ENCODE data around the gene ST8SIA5. TPM values are rescaled to one million over a fixed set of nuclear protein-coding genes. Genes with fewer than 3 reads are reported as not detected.

The ST8SIA5 gene
- total and polyA plus RNA-seq, 8 donors, result 0.09 to 0.43 (median 0.27) TPM

- no peak overlapping the region for H3K27ac ChIP-seq
- no peaks in the 10 kb centered on the region for H3K36me3 ChIP-seq
- no peak for TF ChIP-seq CTCF (IDR thresholded peaks at IDR 0.05)
- no peaks in the 10 kb centered on the region for H3K27me3 ChIP-seq
- intact Hi-C loops (cut with DNase I), result no loop called here
- no peaks in the 10 kb centered on the region for H3K4me1 ChIP-seq
- DNase-seq (no peak), ATAC-seq (no peak)
- H3K4me3 ChIP-seq, result no peak overlapping the region
- no peaks in the 10 kb centered on the region for H3K9me3 ChIP-seq
Observed at GRCh38 chr18:46668694-46669093, 88.2 kb downstream of the ST8SIA5 start.

- Histone ChIP-seq H3K4me3 (no peak overlapping the region), H3K27me3 (no peaks in the 10 kb centered on the region), H3K27ac (no peak overlapping the region), H3K36me3 (no peaks in the 10 kb centered on the region), H3K9me3 (no peaks in the 10 kb centered on the region), H3K4me1 (no peaks in the 10 kb centered on the region)
- ATAC-seq, result no peak
- intact Hi-C loops (cut with DNase I), result no loop called here
- no peak for DNase-seq
- TF ChIP-seq CTCF (IDR thresholded peaks at IDR 0.05), result no peak
Observed at GRCh38 chr18:46668135-46668534, 88.7 kb downstream of the ST8SIA5 start.

- intact Hi-C loops (cut with DNase I), result no loop called here
Observed at GRCh38 chr18:46663539-46663938, 93.3 kb downstream of the ST8SIA5 start.

GRCh38 chr18:46660957-46661749 is 95.7 kb downstream of the ST8SIA5 start:
- Histone ChIP-seq H3K36me3 (no peaks in the 10 kb centered on the region), H3K4me3 (no peak overlapping the region), H3K9me3 (no peaks in the 10 kb centered on the region), H3K27ac (no peak overlapping the region), H3K27me3 (no peaks in the 10 kb centered on the region), H3K4me1 (no peaks in the 10 kb centered on the region)
- DNase-seq, result no peak
- TF ChIP-seq CTCF (IDR thresholded peaks at IDR 0.05), result no peak
- intact Hi-C loops (cut with DNase I), result no loop called here
- no peak for ATAC-seq

More at GRCh38 chr18:46663539-46663938, 93.3 kb downstream of the ST8SIA5 start:
- H3K4me3 ChIP-seq, result no peak overlapping the region
- DNase-seq (no peak), ATAC-seq (no peak)
- no peaks in the 10 kb centered on the region for H3K27me3 ChIP-seq
- no peak for TF ChIP-seq CTCF (IDR thresholded peaks at IDR 0.05)
- no peaks in the 10 kb centered on the region for H3K9me3 ChIP-seq
- no peaks in the 10 kb centered on the region for H3K4me1 ChIP-seq
- no peaks in the 10 kb centered on the region for H3K36me3 ChIP-seq
- H3K27ac ChIP-seq, result no peak overlapping the region

- no peaks in the 10 kb centered on the region for H3K9me3 ChIP-seq
- no peaks in the 10 kb centered on the region for H3K27me3 ChIP-seq
- intact Hi-C loops (cut with DNase I), result loop anchor here (5.0 to 10.0 kb wide), 3 partner anchors 377 to 515 kb away; a partner anchor contains a TSS
- no peak overlapping the region for H3K27ac ChIP-seq
- DNase-seq, result no peak
- TF ChIP-seq CTCF (IDR thresholded peaks at IDR 0.05), result no peak
- peak; percentile 8 for ATAC-seq
- no peaks in the 10 kb centered on the region for H3K4me1 ChIP-seq
- no peak overlapping the region for H3K4me3 ChIP-seq
- no peaks in the 10 kb centered on the region for H3K36me3 ChIP-seq
Observed at GRCh38 chr18:46659484-46659883, 97.4 kb downstream of the ST8SIA5 start.
